GM18519 (cell line): ENCODE results near the gene TXNDC11.

Source experiments
- ATAC-seq: cut with Tn5 transposase; IDR thresholded peaks from one replicate; pipeline ENCODE4 v1.9.1; 2021; ENCODE audit warnings: mild to moderate bottlenecking, moderate library complexity; ENCODE audit not compliant: unreplicated experiment, low FRiP score

Gene TXNDC11

GRCh38 chr16:11752856-11753255, 10.2 kb upstream of the TXNDC11 start:
- ATAC-seq = no peak

GRCh38 chr16:11750056-11750455, 7.4 kb upstream of the TXNDC11 start:
- no peak for ATAC-seq

- no peak for ATAC-seq
Observed at GRCh38 chr16:11748404-11749254, 6.0 kb upstream of the TXNDC11 start.

DNA sequence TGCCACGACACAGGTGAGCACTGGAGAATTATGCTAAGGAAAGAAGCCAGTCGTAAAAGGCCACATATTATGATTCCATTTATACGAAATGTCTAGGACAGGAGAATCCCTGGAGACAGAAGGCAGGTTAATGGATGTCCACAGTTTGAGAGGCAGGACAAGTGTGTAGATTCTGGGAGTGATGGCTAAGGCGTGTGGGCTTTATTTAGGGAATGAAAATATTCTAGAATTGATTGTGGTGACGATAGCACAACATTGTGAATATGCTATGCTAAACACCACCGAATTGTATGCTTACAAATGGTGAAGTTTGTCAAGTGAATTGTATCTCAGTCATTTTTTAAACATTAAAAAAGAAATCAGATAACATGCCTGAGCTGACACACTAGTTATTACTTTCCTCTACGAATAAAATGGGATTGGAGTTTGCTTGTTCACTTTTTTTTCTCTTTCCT, 5.3 kb upstream of the TXNDC11 start:
- no peak for ATAC-seq

DNA sequence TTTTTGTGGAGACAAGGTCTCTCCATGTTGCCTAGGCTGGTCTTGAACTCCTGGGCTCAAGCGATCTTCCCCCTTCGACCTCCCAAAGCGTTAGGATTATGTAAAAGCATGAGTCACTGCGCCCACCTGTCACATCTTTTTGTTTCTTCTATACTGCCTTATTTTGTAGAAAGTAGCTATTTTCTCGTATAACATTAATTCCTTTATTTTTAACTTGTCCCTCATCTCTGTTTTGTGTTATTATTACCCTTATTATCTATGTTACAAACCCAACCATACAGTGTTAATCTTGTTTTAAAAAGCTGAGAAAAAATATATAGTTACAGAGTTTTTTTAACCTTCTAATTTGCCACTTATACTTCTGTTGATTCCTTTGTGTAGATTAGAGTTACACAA, 1.4 kb upstream of the TXNDC11 start:
- no peak for ATAC-seq

DNA sequence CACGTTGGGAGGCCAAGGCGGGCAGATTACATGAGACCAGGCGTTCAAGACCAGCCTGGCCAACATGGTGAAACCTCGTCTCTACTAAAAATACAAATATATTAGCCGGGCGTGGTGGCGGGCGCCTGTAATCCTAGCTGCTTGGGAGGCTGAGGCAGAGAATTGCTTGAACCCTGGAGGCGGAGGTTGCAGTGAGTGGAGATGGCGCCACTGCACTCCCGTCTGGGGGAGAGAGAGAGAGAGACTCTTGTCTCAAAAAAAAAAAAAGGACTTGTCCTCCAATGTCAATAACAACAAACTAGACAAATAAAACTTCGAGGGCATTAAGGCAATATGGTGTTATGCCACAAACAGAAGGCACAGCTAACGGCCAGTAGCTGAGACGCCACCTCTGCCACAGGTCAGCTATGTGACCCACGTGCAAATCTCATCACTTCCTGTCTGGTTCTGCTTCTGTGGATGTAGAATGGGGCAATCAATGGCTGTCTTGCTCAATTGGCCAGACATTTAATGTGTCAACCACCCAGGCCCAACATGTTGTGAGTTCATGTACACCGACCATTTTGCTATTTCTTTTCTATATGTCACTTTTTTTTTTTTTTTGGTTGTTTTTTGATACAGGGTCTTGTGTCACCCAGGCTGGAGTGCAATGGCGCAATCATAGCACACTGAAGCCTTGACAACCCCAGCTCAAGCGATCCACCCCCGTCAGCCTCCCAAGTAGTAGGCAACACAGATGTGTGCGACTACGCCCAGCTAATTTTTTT, 834 bp upstream of the TXNDC11 start:
- no peak for ATAC-seq

DNA sequence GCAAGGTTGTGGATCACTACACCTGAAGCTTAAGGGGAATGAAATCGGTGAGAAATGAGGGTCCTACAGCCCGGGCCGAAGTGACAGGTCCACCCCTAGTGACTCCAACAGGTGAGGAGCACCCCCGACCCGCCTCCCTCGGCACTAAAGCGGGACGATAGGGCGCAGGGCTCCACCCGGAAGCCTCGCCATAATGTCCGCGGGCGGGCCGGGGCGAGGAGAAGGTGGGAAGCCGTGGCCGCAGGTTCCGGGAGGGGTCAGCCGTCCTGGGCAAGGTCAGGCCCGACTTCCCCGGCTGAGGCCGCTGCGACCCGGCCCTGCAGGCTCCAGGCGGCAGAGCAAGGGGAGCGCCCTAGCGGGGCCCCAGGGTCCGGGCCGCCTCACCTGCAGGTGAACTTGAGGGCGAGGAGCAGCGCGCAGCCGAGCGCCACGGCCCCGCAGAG, 543 bp downstream of the TXNDC11 start:
- no peak for ATAC-seq

DNA sequence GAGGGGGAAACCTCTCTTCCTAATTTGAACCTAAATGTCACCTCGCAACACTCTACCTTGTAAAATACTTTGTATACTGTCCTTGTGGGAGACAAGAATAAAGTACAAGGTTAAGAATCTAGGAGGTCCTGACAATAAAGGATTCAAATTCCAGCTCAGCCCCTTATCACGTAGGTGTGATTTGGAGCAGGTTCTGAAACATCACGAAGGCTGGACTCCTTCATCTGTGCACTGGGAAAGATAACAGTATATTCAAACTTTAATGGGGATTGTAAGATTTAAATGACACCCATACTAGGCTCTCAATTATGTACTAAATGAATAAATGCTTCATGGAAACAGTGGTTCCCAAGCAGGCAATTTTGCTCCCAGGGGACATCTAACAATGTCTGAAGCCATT, 2.1 kb downstream of the TXNDC11 start:
- ATAC-seq = no peak

DNA sequence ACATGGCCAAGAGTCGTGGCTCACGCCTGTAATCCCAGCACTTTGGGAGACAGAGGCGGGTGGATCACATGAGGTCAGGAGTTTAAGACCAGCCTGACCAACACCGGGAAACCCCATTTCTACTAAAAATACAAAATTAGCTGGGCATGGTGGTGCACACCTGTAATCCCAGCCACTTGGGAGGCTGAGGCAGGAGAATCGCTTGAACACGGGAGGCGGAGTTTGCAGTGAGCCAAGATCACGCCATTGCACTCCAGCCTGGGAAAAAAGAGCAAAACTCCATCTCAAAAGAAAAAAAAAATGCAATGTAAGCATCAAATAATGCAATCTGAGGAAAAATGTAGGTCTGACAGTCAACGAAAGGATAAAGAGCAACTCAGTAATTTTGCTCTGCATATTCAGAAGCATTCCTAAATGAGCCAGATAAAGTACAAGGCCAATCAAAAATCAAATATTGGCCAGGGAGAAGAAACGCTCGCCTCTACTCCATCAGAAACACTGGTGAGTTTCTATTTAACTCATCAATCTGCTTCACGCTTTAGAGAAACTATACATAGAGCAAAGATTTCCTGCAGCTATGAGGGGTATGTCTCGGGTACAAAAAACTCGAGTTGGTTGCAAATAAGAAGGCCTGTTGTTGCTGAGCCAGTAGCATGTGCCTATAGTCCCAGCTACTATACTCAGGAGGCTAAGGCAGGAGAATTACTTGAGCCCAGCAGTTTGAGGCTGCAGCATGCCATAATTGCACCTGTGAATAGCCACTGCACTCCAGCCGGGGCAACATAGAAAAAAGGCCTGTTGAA, 3.7 kb downstream of the TXNDC11 start:
- ATAC-seq = no peak

- ATAC-seq = no peak
Observed at GRCh38 chr16:11737713-11738112, 4.9 kb downstream of the TXNDC11 start.

GRCh38 chr16:11736903-11737302, 5.8 kb downstream of the TXNDC11 start:
- ATAC-seq = no peak

DNA sequence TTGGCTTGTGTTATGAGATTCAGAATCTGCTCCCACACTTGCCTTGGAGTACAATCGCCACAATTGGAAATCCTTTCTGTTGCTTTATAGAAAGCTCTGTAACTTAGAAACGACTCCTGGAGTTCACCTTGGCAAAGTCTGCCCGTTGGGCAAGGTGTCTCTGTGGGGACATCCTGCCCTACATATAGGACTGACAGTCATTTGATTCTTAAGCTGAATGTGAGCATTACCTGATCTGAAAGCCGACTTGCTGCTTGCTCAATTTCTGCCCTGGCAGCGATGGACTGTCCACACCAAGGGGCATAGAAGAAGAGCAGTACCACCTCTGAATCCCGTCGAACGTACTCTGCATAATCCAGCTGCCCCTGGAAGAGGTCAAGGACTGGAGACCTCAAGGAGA, 6.9 kb downstream of the TXNDC11 start:
- ATAC-seq = no peak

GRCh38 chr16:11734653-11735043, 8.0 kb downstream of the TXNDC11 start:
- no peak for ATAC-seq

GRCh38 chr16:11734025-11734652, 8.5 kb downstream of the TXNDC11 start:
- no peak for ATAC-seq

DNA sequence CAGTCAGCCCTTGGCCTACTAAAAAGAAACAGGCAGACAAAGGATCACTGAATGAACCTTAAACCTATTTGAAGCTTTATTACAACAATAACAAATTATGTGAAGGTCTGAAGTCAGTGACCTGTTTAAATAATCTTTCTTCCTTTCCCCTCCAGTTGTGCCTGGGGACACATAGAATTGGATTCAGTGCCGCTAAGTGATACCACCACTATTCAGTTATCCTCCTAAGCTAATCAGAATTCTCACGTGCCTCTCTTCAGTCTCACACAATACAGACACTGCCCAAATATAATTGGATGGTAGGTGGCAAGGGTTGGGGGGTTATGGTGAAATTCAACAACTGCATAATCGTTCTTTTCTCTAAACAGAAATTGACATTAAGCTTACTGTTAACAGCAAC, 11.4 kb downstream of the TXNDC11 start:
- ATAC-seq = no peak

- ATAC-seq = no peak
Observed at GRCh38 chr16:11729787-11730186, 12.9 kb downstream of the TXNDC11 start.

GRCh38 chr16:11727796-11728543, 14.7 kb downstream of the TXNDC11 start:
- ATAC-seq = no peak

GRCh38 chr16:11726008-11726407, 16.6 kb downstream of the TXNDC11 start:
- no peak for ATAC-seq

DNA sequence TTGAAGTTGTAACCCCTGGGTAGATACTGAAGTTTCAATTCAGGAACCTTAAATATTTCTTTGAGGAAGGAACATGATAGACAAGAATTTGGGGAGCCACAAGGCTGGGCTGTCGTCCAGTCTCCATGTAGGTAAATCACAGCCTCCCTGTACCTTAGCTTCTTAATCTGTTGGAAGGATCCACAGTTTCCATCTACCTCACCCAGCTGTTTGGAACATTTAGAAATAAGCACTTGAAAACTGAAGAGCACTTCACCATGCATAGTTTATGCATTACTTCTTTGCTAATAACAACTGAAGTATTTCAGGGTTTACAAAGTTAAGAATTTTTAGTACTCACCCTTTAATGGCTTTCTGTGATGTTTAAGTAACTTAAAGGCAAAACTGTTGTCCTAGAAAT, 17.2 kb downstream of the TXNDC11 start:
- no peak for ATAC-seq

- no peak for ATAC-seq
Observed at GRCh38 chr16:11722468-11722808, 20.2 kb downstream of the TXNDC11 start.
